Measurements from ENCODE around the gene EVI5. TPM values are rescaled to one million over a fixed set of nuclear protein-coding genes. Genes with fewer than 3 reads are reported as not detected.

EVI5 gene
- total RNA-seq, 1 experiment from 2014 or later = 11.4 TPM

DNA sequence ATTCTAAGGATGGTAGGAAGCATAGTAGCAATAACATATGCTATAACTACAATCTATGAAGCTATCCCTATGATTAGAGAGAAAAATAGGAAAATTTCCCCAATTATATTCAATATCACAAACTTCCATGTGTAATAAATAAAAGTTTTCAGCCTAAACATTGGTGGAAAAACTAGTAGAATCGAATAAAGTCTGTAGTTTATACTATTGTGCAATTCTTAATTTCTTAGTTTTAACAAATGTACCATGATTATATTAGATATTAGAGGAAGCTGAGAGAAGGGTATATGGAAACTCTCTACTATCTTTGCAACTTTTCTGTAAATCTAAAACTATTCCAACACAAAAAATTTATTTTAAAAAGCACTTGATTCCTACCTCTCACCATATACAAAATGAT, 284.4 kb downstream of the EVI5 start:
- ATAC-seq (no peak), DNase-seq (ENCODE audit: low spot score) (no peak)
- POLR2A ChIA-PET = no interaction called here
- Mint-ChIP-seq H3K4me3 (no peak overlapping the region), H3K4me1 (no peaks in the 10 kb centered on the region), H3K27ac (no peak overlapping the region), H3K27me3 (ENCODE audit: low read depth) (peaks cover 4% of the 10 kb centered on the region; the same call in 1 of the 2 replicates), H3K9me3 (peaks cover 4% of the 10 kb centered on the region), H3K36me3 (no peaks in the 10 kb centered on the region)
- CTCF ChIA-PET = no interaction called here
- TF ChIP-seq, protein P1, sequence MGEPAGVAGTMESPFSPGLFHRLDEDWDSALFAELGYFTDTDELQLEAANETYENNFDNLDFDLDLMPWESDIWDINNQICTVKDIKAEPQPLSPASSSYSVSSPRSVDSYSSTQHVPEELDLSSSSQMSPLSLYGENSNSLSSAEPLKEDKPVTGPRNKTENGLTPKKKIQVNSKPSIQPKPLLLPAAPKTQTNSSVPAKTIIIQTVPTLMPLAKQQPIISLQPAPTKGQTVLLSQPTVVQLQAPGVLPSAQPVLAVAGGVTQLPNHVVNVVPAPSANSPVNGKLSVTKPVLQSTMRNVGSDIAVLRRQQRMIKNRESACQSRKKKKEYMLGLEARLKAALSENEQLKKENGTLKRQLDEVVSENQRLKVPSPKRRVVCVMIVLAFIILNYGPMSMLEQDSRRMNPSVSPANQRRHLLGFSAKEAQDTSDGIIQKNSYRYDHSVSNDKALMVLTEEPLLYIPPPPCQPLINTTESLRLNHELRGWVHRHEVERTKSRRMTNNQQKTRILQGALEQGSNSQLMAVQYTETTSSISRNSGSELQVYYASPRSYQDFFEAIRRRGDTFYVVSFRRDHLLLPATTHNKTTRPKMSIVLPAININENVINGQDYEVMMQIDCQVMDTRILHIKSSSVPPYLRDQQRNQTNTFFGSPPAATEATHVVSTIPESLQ (CRISPR knock-in tag; IDR thresholded peaks at IDR 0.05) = no peak
- no peak for TF ChIP-seq ZNF317 (CRISPR knock-in tag; IDR thresholded peaks at IDR 0.05; ENCODE audit: borderline replicate concordance, low read depth)
- no peak for TF ChIP-seq SP1 (CRISPR knock-in tag; conservative IDR thresholded peaks at IDR 0.05)
- TF ChIP-seq, protein P2, sequence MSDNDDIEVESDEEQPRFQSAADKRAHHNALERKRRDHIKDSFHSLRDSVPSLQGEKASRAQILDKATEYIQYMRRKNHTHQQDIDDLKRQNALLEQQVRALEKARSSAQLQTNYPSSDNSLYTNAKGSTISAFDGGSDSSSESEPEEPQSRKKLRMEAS (CRISPR knock-in tag; IDR thresholded peaks at IDR 0.05) = no peak
- TF ChIP-seq, protein P3, sequence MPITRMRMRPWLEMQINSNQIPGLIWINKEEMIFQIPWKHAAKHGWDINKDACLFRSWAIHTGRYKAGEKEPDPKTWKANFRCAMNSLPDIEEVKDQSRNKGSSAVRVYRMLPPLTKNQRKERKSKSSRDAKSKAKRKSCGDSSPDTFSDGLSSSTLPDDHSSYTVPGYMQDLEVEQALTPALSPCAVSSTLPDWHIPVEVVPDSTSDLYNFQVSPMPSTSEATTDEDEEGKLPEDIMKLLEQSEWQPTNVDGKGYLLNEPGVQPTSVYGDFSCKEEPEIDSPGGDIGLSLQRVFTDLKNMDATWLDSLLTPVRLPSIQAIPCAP (CRISPR knock-in tag; IDR thresholded peaks at IDR 0.05) = no peak
- no peak for TF ChIP-seq TCF7 (CRISPR knock-in tag; IDR thresholded peaks at IDR 0.05; ENCODE audit: low read depth)
- TF ChIP-seq, protein P4, sequence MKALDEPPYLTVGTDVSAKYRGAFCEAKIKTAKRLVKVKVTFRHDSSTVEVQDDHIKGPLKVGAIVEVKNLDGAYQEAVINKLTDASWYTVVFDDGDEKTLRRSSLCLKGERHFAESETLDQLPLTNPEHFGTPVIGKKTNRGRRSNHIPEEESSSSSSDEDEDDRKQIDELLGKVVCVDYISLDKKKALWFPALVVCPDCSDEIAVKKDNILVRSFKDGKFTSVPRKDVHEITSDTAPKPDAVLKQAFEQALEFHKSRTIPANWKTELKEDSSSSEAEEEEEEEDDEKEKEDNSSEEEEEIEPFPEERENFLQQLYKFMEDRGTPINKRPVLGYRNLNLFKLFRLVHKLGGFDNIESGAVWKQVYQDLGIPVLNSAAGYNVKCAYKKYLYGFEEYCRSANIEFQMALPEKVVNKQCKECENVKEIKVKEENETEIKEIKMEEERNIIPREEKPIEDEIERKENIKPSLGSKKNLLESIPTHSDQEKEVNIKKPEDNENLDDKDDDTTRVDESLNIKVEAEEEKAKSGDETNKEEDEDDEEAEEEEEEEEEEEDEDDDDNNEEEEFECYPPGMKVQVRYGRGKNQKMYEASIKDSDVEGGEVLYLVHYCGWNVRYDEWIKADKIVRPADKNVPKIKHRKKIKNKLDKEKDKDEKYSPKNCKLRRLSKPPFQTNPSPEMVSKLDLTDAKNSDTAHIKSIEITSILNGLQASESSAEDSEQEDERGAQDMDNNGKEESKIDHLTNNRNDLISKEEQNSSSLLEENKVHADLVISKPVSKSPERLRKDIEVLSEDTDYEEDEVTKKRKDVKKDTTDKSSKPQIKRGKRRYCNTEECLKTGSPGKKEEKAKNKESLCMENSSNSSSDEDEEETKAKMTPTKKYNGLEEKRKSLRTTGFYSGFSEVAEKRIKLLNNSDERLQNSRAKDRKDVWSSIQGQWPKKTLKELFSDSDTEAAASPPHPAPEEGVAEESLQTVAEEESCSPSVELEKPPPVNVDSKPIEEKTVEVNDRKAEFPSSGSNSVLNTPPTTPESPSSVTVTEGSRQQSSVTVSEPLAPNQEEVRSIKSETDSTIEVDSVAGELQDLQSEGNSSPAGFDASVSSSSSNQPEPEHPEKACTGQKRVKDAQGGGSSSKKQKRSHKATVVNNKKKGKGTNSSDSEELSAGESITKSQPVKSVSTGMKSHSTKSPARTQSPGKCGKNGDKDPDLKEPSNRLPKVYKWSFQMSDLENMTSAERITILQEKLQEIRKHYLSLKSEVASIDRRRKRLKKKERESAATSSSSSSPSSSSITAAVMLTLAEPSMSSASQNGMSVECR (CRISPR knock-in tag; IDR thresholded peaks at IDR 0.05; ENCODE audit: borderline replicate concordance) = no peak
- TF ChIP-seq JAZF1 (CRISPR knock-in tag; IDR thresholded peaks at IDR 0.05) = no peak
- TF ChIP-seq HMGA2 (CRISPR knock-in tag; IDR thresholded peaks at IDR 0.05) = no peak
- TF ChIP-seq GABPB1 (CRISPR knock-in tag; IDR thresholded peaks at IDR 0.05) = no peak
- TF ChIP-seq, protein P5, sequence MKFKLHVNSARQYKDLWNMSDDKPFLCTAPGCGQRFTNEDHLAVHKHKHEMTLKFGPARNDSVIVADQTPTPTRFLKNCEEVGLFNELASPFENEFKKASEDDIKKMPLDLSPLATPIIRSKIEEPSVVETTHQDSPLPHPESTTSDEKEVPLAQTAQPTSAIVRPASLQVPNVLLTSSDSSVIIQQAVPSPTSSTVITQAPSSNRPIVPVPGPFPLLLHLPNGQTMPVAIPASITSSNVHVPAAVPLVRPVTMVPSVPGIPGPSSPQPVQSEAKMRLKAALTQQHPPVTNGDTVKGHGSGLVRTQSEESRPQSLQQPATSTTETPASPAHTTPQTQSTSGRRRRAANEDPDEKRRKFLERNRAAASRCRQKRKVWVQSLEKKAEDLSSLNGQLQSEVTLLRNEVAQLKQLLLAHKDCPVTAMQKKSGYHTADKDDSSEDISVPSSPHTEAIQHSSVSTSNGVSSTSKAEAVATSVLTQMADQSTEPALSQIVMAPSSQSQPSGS (CRISPR knock-in tag; IDR thresholded peaks at IDR 0.05; ENCODE audit: borderline replicate concordance, low read depth) = no peak
- TF ChIP-seq, protein P6, sequence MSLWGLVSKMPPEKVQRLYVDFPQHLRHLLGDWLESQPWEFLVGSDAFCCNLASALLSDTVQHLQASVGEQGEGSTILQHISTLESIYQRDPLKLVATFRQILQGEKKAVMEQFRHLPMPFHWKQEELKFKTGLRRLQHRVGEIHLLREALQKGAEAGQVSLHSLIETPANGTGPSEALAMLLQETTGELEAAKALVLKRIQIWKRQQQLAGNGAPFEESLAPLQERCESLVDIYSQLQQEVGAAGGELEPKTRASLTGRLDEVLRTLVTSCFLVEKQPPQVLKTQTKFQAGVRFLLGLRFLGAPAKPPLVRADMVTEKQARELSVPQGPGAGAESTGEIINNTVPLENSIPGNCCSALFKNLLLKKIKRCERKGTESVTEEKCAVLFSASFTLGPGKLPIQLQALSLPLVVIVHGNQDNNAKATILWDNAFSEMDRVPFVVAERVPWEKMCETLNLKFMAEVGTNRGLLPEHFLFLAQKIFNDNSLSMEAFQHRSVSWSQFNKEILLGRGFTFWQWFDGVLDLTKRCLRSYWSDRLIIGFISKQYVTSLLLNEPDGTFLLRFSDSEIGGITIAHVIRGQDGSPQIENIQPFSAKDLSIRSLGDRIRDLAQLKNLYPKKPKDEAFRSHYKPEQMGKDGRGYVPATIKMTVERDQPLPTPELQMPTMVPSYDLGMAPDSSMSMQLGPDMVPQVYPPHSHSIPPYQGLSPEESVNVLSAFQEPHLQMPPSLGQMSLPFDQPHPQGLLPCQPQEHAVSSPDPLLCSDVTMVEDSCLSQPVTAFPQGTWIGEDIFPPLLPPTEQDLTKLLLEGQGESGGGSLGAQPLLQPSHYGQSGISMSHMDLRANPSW (CRISPR knock-in tag; conservative IDR thresholded peaks at IDR 0.05; ENCODE audit: low read depth) = no peak
- TF ChIP-seq, protein P7, sequence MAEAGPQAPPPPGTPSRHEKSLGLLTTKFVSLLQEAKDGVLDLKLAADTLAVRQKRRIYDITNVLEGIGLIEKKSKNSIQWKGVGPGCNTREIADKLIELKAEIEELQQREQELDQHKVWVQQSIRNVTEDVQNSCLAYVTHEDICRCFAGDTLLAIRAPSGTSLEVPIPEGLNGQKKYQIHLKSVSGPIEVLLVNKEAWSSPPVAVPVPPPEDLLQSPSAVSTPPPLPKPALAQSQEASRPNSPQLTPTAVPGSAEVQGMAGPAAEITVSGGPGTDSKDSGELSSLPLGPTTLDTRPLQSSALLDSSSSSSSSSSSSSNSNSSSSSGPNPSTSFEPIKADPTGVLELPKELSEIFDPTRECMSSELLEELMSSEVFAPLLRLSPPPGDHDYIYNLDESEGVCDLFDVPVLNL (CRISPR knock-in tag; IDR thresholded peaks at IDR 0.05; ENCODE audit: borderline replicate concordance, low read depth) = no peak
